Natural killer cell treated with Interleukin-12 subunit alpha and Interleukin-12 subunit beta and Interleukin-15 and Interleukin-18, amount 100 ng/mL, for 72 hours (primary cell): ENCODE data around the gene TMEFF1. TPM values are rescaled to one million over a fixed set of nuclear protein-coding genes. Genes with fewer than 3 reads are reported as not detected.

ENCODE experiments used
- ATAC-seq, 2 donors: fragments of 150-1000 bp; cut with Tn5 transposase in 1 of 2; sonication (Bioruptor Pico), chemical (Tn5 transposase) in 1 of 2; 2 replicates each; pipeline ENCODE4 v1.10.0; 2021
- DNase-seq: peaks from one replicate; pipeline ENCODE4 v3.0.0; 2022; ENCODE audit warnings: low spot score
- H3K27ac Mint-ChIP-seq, 2 donors: 1 replicate in 1 of 2; 2 replicates in 1 of 2; pipeline ENCODE4 v1.8.0; 2022; ENCODE audit warnings: mixed read lengths in 2 of 2, mild to moderate bottlenecking in 1 of 2, moderate library complexity in 1 of 2
- H3K27me3 Mint-ChIP-seq, 2 donors: 1 replicate in 1 of 2; 2 replicates in 1 of 2; pipeline ENCODE4 v1.8.0; 2022; ENCODE audit warnings: mixed read lengths in 2 of 2
- H3K36me3 Mint-ChIP-seq: one replicate; pipeline ENCODE4 v1.8.0; 2022; ENCODE audit warnings: mixed read lengths
- H3K4me1 Mint-ChIP-seq, 2 donors: 1 replicate in 1 of 2; 2 replicates in 1 of 2; pipeline ENCODE4 v1.8.0; 2022; ENCODE audit warnings: low read depth in 2 of 2, mixed read lengths in 2 of 2, mild to moderate bottlenecking in 1 of 2
- H3K4me3 Mint-ChIP-seq: one replicate; pipeline ENCODE4 v1.8.0; 2022; ENCODE audit warnings: mixed read lengths
- H3K9me3 Mint-ChIP-seq: 2 replicates; pipeline ENCODE4 v1.8.0; 2022; ENCODE audit warnings: mixed read lengths
- total RNA-seq, 2 donors: library from RNA; stranded (reverse); gene quantifications; one replicate each; pipeline ENCODE4 v1.2.3, GENCODE V29; 2022

Gene TMEFF1
- total RNA-seq = under 1 TPM in 1 of 2 donors, not detected in 1; 0.33 TPM

- no peaks in the 10 kb centered on the region for H3K9me3 Mint-ChIP-seq
- H3K4me1 Mint-ChIP-seq = peaks cover 6% of the 10 kb centered on the region in 2 donors
- H3K36me3 Mint-ChIP-seq = no peaks in the 10 kb centered on the region
- DNase-seq (no peak), ATAC-seq (peak; percentile 64 to 65)
- H3K27me3 Mint-ChIP-seq = peaks cover 28 to 41% of the 10 kb centered on the region in 2 donors
- H3K4me3 Mint-ChIP-seq = peak within 1 kb of the TSS; percentile 75
- H3K27ac Mint-ChIP-seq = no peak within 1 kb of the TSS
Observed at GRCh38 chr9:100472788-100473275, at the start of gene TMEFF1. TMEFF1 (plus strand) TSS chr9:100473149; CDS start chr9:100473545, 396 bp downstream.

GRCh38 chr9:100425758-100426157, 47.2 kb upstream of the TMEFF1 start:
- H3K4me1 Mint-ChIP-seq = peaks cover 26 to 27% of the 10 kb centered on the region in 2 donors
- peak overlapping the region; percentile 85 to 92 for H3K27ac Mint-ChIP-seq
- peaks cover 5 to 6% of the 10 kb centered on the region in 2 donors for H3K27me3 Mint-ChIP-seq
- ATAC-seq (no peak), DNase-seq (no peak)
- peak overlapping the region; percentile 92 for H3K4me3 Mint-ChIP-seq
- no peaks in the 10 kb centered on the region for H3K9me3 Mint-ChIP-seq
- H3K36me3 Mint-ChIP-seq = no peaks in the 10 kb centered on the region

GRCh38 chr9:100426189-100426529, 46.8 kb upstream of the TMEFF1 start:
- ATAC-seq = no peak
- peaks cover 5 to 6% of the 10 kb centered on the region in 2 donors for H3K27me3 Mint-ChIP-seq
- no peak for DNase-seq
- peaks cover 26 to 27% of the 10 kb centered on the region in 2 donors for H3K4me1 Mint-ChIP-seq
- H3K9me3 Mint-ChIP-seq = no peaks in the 10 kb centered on the region
- peak overlapping the region; percentile 85 to 92 for H3K27ac Mint-ChIP-seq
- no peaks in the 10 kb centered on the region for H3K36me3 Mint-ChIP-seq
- H3K4me3 Mint-ChIP-seq = peak overlapping the region; percentile 92

GRCh38 chr9:100426530-100427365, 46.2 kb upstream of the TMEFF1 start, which contains the start of gene MSANTD3:
MSANTD3 (plus strand) TSS chr9:100427143; CDS start chr9:100441939, 14,796 bp downstream.
- peak within 1 kb of the TSS; percentile 85 to 92 for H3K27ac Mint-ChIP-seq
- peaks cover 26 to 27% of the 10 kb centered on the region in 2 donors for H3K4me1 Mint-ChIP-seq
- peak; percentile 79 for DNase-seq
- peak within 1 kb of the TSS; percentile 92 for H3K4me3 Mint-ChIP-seq
- peak; percentile 91 to 92 for ATAC-seq
- H3K36me3 Mint-ChIP-seq = no peaks in the 10 kb centered on the region
- peaks cover 4 to 5% of the 10 kb centered on the region in 2 donors for H3K27me3 Mint-ChIP-seq
- H3K9me3 Mint-ChIP-seq = no peaks in the 10 kb centered on the region

- no peak for DNase-seq
- Mint-ChIP-seq H3K4me1 (peaks cover 26 to 27% of the 10 kb centered on the region in 2 donors), H3K36me3 (no peaks in the 10 kb centered on the region), H3K27ac (peak overlapping the region in 1 of 2 donors; percentile 26), H3K4me3 (peak overlapping the region; percentile 65), H3K27me3 (peaks cover 0 to 4% of the 10 kb centered on the region in 2 donors), H3K9me3 (no peaks in the 10 kb centered on the region)
- ATAC-seq = peak; percentile 69 to 74
Observed at GRCh38 chr9:100427366-100428263, 45.3 kb upstream of the TMEFF1 start.

GRCh38 chr9:100428871-100429654, 43.9 kb upstream of the TMEFF1 start:
- Mint-ChIP-seq H3K4me1 (peaks cover 26 to 27% of the 10 kb centered on the region in 2 donors), H3K9me3 (no peaks in the 10 kb centered on the region), H3K36me3 (no peaks in the 10 kb centered on the region), H3K4me3 (peak overlapping the region; percentile 8), H3K27ac (peak overlapping the region in 1 of 2 donors; percentile 26), H3K27me3 (peaks cover 0 to 2% of the 10 kb centered on the region in 2 donors)
- ATAC-seq (no peak), DNase-seq (no peak)

- no peaks in the 10 kb centered on the region for H3K9me3 Mint-ChIP-seq
- peaks cover 27 to 29% of the 10 kb centered on the region in 2 donors for H3K4me1 Mint-ChIP-seq
- H3K27ac Mint-ChIP-seq = no peak overlapping the region
- no peak for DNase-seq
- H3K27me3 Mint-ChIP-seq = peaks cover 0 to 2% of the 10 kb centered on the region in 2 donors
- no peak overlapping the region for H3K4me3 Mint-ChIP-seq
- ATAC-seq = no peak
- H3K36me3 Mint-ChIP-seq = no peaks in the 10 kb centered on the region
Observed at GRCh38 chr9:100430286-100430940, 42.5 kb upstream of the TMEFF1 start.

GRCh38 chr9:100431886-100432285, 41.1 kb upstream of the TMEFF1 start:
- ATAC-seq (no peak), DNase-seq (no peak)
- H3K27ac Mint-ChIP-seq = no peak overlapping the region
- H3K27me3 Mint-ChIP-seq = no peaks in the 10 kb centered on the region
- no peaks in the 10 kb centered on the region for H3K36me3 Mint-ChIP-seq
- H3K9me3 Mint-ChIP-seq = no peaks in the 10 kb centered on the region
- H3K4me3 Mint-ChIP-seq = no peak overlapping the region
- peaks cover 16 to 22% of the 10 kb centered on the region in 2 donors for H3K4me1 Mint-ChIP-seq

GRCh38 chr9:100432736-100433135, 40.2 kb upstream of the TMEFF1 start:
- Mint-ChIP-seq H3K27ac (no peak overlapping the region), H3K4me3 (no peak overlapping the region), H3K36me3 (no peaks in the 10 kb centered on the region), H3K4me1 (peaks cover 14 to 24% of the 10 kb centered on the region in 2 donors), H3K27me3 (no peaks in the 10 kb centered on the region), H3K9me3 (no peaks in the 10 kb centered on the region)
- no peak for ATAC-seq
- DNase-seq = no peak

GRCh38 chr9:100436571-100436970, 36.4 kb upstream of the TMEFF1 start:
- Mint-ChIP-seq H3K9me3 (no peaks in the 10 kb centered on the region), H3K36me3 (no peaks in the 10 kb centered on the region), H3K4me3 (no peak overlapping the region), H3K27ac (no peak overlapping the region), H3K27me3 (no peaks in the 10 kb centered on the region), H3K4me1 (peaks cover 4 to 6% of the 10 kb centered on the region in 2 donors)
- DNase-seq (no peak), ATAC-seq (no peak)

- Mint-ChIP-seq H3K4me1 (peaks cover 4 to 6% of the 10 kb centered on the region in 2 donors), H3K36me3 (no peaks in the 10 kb centered on the region), H3K9me3 (no peaks in the 10 kb centered on the region), H3K4me3 (no peak overlapping the region), H3K27me3 (no peaks in the 10 kb centered on the region), H3K27ac (no peak overlapping the region)
- DNase-seq = peak; percentile 77
- ATAC-seq = no peak
Observed at GRCh38 chr9:100437860-100438805, 34.8 kb upstream of the TMEFF1 start.

GRCh38 chr9:100440071-100440470, 32.9 kb upstream of the TMEFF1 start:
- Mint-ChIP-seq H3K27me3 (no peaks in the 10 kb centered on the region), H3K9me3 (no peaks in the 10 kb centered on the region), H3K4me1 (peaks cover 9 to 19% of the 10 kb centered on the region in 2 donors), H3K4me3 (no peak overlapping the region), H3K27ac (no peak overlapping the region), H3K36me3 (no peaks in the 10 kb centered on the region)
- ATAC-seq (no peak), DNase-seq (no peak)
